NCI-H1930 (cell line): ENCODE results near the gene MPC1.
"Not testable (repeated sequence)": the region's sequence is repeated elsewhere in the genome, so short reads cannot be mapped to it uniquely, and the experiment has no call there.

Experiments
- DNase-seq, 2 experiments: peaks; one replicate each; lab custom pipeline; 2025; lab: John Stamatoyannopoulos, UW

The MPC1 gene

GRCh38 chr6:166406197-166406596 lies 23.5 kb upstream of the MPC1 start:
- no peak for DNase-seq

GRCh38 chr6:166405386-166405785 lies 22.6 kb upstream of the MPC1 start:
- DNase-seq = no peak

GRCh38 chr6:166402582-166403277 lies 20.0 kb upstream of the MPC1 start:
- no peak for DNase-seq

GRCh38 chr6:166400649-166401250 lies 18.0 kb upstream of the MPC1 start:
- peak in 1 of 2 experiments; percentile 27 for DNase-seq

- no peak for DNase-seq
These were observed 17.4 kb upstream of the MPC1 start for GRCh38 chr6:166400181-166400580.

- DNase-seq = no peak
These were observed 15.6 kb upstream of the MPC1 start for GRCh38 chr6:166398348-166398747.

- no peak for DNase-seq
These were observed 15.1 kb upstream of the MPC1 start for GRCh38 chr6:166397849-166398248.

- DNase-seq = no peak
These were observed 13.0 kb upstream of the MPC1 start for GRCh38 chr6:166395778-166396177.

GRCh38 chr6:166395351-166395750 lies 12.6 kb upstream of the MPC1 start:
- no peak for DNase-seq

GRCh38 chr6:166394036-166394892 lies 11.5 kb upstream of the MPC1 start:
- DNase-seq = no peak

- no peak for DNase-seq
These were observed 10.7 kb upstream of the MPC1 start for GRCh38 chr6:166393535-166393823.

- not testable (repeated sequence) for DNase-seq
These were observed 10.2 kb upstream of the MPC1 start for GRCh38 chr6:166392755-166393534.

GRCh38 chr6:166389119-166389518 lies 6.4 kb upstream of the MPC1 start:
- DNase-seq = no peak

- no peak for DNase-seq
These were observed 5.7 kb upstream of the MPC1 start for GRCh38 chr6:166388290-166389004.

GRCh38 chr6:166387642-166388289 lies 5.0 kb upstream of the MPC1 start:
- no peak for DNase-seq

GRCh38 chr6:166387098-166387497 lies 4.4 kb upstream of the MPC1 start:
- DNase-seq = not testable (repeated sequence)

- no peak for DNase-seq
These were observed 3.4 kb upstream of the MPC1 start for GRCh38 chr6:166386111-166386510.

- not testable (repeated sequence) for DNase-seq
These were observed 1.1 kb upstream of the MPC1 start for GRCh38 chr6:166383802-166384363.

GRCh38 chr6:166382500-166382932 lies 224 bp downstream of the MPC1 start:
- no peak for DNase-seq

- DNase-seq = peak; percentile 9 to 50
These were observed 824 bp downstream of the MPC1 start for GRCh38 chr6:166381733-166382499.
